NCI-H1092 (cell line): ENCODE results near the gene DGKG.
A peak's percentile ranks its signal among the peaks of the same experiment; 100 is the strongest.

Experiments used
- DNase-seq: peaks from one replicate; lab custom pipeline; 2025; lab: John Stamatoyannopoulos, UW

The DGKG gene

DNA sequence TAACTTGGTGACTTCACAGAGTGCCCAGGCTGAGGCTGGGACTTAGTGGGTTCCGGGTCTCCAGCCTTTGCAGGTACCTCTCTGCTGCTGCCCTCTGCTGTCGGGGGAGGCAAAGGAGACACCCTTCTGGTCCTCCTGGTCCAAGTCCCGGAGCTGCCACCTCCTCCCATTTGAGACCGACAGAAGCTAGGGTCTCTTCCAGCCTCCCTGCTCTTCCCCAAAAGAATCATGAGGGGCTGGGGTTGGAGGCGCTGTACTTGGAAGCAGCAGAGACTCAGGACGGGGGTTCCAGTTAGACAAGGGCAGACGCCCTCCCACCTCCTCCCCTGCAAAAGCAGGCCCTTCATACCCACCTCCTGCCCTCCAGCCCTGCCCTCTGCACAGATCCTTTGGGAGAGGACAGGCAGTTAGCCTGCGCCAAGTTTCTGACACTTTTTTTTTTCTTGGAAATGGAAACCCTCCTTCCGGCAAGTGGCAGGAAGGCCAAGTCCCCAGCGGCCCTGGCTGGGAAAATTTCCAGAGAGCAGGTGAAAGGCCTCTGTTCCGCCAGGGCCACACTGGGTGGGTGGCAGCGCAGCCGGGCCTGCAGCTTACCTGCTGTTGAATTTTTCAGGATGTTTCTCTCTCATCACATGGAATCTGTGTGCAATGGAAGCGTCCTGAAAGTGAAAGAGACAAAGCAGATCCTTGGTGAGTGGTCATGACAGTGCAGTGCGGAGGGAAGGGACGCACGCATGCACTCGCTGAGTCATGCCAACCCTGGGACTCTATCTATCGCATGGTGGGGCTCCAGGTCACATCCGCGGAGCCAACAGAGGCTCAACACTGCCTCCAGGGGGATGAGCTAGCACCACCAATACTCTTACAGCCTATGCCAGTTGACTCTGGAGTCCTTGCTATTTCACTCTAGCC lies 119.9 kb downstream of the DGKG start:
- peak; percentile 11 for DNase-seq

DNA sequence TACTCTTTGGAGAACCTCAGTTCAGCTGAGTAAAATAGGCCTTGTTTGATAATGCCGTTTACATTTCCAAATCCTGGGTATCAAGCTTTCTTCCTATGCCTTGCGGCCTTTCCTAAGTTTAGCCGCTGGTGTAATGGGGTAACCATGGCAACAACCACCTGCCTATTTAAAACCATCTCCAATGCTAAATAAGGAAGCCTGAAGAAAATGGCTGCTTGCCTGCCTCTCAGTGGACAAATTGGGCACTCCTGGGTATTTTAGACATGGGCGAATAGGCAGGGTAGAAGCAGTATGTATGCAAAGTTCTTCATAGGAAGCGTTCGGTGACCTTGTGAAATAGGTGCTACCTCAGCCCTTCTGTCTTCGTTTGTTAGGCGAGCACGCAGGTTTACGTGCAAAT lies 122.7 kb downstream of the DGKG start:
- DNase-seq = peak; percentile 24

DNA sequence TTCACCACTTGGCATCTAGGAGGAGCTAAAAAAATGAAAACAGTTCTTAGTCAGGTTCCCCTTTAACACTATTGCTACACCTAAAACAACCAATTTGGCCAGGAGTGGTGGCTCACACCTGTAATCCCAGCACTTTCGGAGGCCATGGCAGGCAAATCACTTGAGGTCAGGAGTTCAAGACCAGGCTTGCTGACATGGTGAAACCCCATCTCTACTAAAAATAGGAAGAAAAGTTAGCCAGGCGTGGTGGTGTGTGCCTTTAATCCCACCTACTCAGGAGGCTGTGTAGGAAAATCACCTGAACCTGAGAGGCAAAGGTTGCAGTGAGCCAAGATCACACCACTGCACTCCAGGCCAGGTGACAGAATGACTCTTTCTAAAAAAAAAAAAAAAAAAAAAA lies 124.1 kb downstream of the DGKG start:
- no peak for DNase-seq

- DNase-seq = no peak
These were observed 125.5 kb downstream of the DGKG start for GRCh38 chr3:186236357-186237020.

GRCh38 chr3:186235554-186235953 lies 126.5 kb downstream of the DGKG start:
- DNase-seq = no peak

- DNase-seq = no peak
These were observed 127.9 kb downstream of the DGKG start for GRCh38 chr3:186234152-186234551.

DNA sequence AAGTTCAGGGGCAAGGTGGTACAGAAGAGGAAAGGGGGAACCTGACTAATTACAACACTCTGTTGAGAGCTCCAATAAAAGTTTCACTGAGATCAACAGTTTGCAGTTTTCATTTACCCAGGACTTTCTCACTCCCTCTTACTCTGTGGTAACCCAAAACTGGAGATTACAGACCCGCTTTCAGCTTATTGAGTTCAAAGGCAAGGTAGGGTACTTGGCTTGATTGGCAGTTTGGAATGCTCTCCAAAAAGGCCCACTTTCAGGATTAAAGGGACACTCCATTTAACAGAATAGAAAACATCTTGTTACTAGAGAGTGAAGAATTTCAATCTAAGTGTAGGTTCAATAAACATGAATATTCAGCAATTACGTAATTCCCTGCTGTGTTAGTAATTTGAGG lies 135.6 kb downstream of the DGKG start:
- DNase-seq = no peak

DNA sequence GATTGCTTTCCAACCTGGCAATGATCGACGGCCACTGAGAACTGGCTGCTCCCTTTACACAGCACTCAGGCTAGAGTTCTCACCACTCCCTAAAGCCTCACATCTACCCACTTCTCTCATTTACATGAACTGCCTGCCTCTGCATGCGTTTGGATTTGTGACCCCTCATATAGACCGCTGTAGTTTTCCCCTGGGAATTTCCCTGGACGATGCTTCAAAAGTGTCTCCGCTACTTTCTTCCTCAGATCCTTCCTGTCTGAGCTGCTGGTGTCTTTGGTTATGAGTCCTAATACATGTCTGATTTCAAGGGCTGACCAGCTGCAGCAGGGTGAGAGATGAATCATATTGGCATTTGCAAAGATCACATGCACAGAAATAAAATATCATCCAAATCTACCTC lies 136.4 kb downstream of the DGKG start:
- DNase-seq = no peak

DNA sequence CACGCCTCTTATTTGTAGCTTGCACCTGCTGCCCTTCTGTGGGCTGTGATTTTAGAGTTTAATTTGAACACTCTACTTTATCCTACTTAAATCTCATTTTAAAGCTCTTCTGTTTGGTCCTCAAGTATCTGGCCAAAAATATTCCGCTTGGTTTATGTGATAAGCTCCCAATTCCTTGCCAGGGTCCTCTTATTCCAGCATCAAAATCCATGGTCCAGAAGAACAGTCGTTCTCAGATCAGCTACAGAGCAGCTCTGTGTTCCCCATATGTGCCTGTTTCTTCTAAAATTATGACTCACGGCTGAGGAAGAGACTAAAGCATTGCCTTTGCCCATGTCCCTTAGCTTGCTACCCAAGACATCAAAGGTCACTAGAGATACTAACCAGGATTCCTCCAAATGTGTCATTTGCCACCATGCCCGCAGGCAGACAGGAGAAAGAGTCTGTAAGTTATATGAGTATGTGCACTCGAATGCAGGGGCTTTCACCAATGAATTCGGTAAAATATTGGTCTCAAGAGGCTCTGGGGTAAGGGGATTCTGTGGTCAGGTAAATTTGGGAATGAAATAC lies 137.9 kb downstream of the DGKG start:
- no peak for DNase-seq

DNA sequence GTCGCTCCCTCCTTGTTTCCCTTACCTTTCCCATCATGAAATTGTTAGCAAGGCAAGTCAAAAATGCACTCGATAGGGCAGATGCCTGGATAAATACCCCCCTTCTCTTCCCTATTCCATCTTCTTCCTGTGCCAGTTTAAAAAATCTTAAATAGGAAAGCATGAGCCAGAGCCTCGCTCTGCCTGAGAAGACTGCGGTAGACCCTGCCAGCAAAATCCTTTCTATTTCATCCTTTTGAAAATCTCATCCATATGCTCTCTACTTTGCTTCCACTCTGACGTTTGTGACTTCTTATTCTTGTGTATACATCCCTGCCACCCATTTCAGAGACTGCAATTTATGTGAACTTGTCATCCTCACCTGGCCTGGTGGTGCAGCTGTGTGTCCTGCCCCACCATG lies 138.6 kb downstream of the DGKG start:
- no peak for DNase-seq

GRCh38 chr3:186221760-186222378 lies 140.2 kb downstream of the DGKG start:
- no peak for DNase-seq

DNA sequence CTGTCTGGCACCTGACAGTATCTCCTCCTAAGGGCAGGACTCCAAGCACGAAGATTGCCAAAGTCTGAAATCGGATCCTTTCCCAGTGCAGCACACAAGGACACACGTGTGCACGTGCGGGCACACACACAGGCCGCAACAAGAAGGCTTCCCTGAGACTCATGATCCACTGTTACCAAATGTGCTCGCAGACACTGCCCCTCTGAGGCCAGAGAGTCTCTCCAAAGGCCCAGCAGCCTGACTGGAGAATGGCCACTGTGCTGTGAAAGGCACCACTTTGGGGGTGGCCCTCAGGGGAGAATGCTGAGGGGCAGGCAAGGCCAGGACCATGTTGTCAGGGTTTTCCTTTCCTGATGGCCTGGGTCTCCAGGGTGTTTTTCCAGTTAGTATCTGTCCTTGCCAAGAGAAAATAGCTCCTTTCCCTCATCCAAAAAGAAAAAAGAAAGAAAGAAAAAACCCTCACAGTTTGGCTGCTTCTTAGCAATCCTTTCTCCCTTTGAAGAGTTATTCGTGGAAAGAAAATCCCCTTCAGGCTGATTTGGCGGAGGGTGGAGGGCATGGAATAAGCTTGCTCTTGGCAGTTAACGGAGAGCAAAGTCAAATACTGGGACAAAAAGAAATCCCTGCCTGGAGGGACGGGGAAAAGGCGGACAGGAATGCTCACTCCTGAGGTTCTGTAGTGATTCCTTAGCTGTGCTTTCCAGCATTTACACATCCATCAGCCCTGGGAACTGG lies 141.0 kb downstream of the DGKG start:
- no peak for DNase-seq

DNA sequence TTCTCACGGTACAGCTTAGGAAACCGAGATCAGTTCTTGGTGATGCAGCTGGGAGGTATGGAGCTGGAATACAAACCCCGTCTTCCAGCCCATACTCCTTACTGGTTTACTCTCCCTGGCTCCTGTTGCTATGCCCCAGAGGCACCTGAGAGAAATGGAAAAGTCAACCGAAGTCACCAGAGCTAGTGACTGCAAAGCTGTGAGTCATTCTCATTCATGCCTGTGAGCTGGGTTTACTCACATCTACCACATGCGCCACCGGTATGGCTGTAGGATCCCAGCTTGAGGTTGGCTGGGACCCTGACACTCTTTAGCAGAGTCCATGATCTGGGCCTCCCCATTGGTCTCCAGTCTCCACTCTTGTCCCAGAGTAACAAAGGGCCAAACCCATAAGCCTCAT lies 141.7 kb downstream of the DGKG start:
- no peak for DNase-seq

GRCh38 chr3:186219211-186219638 lies 142.8 kb downstream of the DGKG start:
- DNase-seq = no peak

GRCh38 chr3:186218421-186218820 lies 143.6 kb downstream of the DGKG start:
- no peak for DNase-seq

DNA sequence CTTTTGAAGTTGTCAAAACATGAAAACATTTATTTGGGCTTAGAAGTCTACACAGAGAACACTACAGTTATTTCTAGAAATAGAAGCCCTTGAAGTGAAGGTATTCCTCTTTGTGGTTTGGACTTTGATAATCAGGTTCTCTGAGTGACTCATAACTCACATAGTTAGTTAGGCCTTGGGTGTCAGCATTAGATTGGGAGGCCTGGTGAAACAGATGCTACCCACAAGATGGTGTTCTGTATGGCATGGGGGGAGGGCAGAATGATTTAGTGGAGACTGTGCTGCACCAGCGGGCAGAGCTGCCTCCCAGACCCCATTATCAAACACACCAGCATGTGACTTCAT lies 144.2 kb downstream of the DGKG start:
- no peak for DNase-seq

GRCh38 chr3:186216900-186217819 lies 144.9 kb downstream of the DGKG start:
- DNase-seq = no peak

GRCh38 chr3:186214670-186215069 lies 147.4 kb downstream of the DGKG start:
- no peak for DNase-seq

DNA sequence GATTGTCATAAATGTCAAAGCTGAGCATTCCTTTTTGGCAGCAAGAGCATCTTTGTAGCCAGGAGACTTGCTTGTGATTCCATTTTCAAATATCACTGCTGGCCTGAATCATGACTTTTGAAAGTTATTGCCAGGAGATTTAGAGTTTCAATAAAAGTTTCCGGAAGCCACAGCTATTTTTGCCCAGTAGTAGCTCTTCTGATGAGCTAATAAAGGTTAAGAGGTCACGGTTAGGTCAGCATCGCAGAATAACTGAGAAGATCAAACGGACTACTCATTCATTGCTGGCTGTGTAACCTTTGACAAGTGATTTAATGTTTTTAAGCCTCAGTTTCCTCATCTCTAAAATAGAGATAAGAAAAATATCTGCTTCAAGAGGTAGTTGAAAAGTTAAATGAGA lies 148.1 kb downstream of the DGKG start:
- no peak for DNase-seq

- DNase-seq = no peak
These were observed 149.4 kb downstream of the DGKG start for GRCh38 chr3:186212611-186213010.
